Epithelial cell of proximal tubule (primary cell): Measurements from ENCODE around the gene PRMT1. TPM values are rescaled to one million over a fixed set of nuclear protein-coding genes. Genes with fewer than 3 reads are reported as not detected.

Source experiments
- DNase-seq: peaks from one replicate; pipeline ENCODE4 v3.0.0-alpha.2; 2011; ENCODE audit warnings: low read depth
- H3K4me3 ChIP-seq: 2 replicates; pipeline ENCODE4 v1.5.1; 2011; ENCODE audit warnings: low read depth, mild to moderate bottlenecking, low read length
- CTCF ChIP-seq: conservative IDR thresholded peaks from 2 replicates; pipeline ENCODE4 v1.5.1; 2012; ENCODE audit warnings: low read depth, mild to moderate bottlenecking, low read length
- total RNA-seq: library from RNA; depleted of rRNA; stranded (reverse); fragments of >200 nt; gene quantifications from 2 replicates; pipeline ENCODE4 v1.2.3, GENCODE V29; 2015

PRMT1 gene
- total RNA-seq, 1 donor from 2014 or later = 186 TPM

GRCh38 chr19:49642492-49643035 lies 34.5 kb upstream of the PRMT1 start:
- peak overlapping the region; percentile 100 for H3K4me3 ChIP-seq
- no peak for TF ChIP-seq CTCF
- no peak for DNase-seq

DNA sequence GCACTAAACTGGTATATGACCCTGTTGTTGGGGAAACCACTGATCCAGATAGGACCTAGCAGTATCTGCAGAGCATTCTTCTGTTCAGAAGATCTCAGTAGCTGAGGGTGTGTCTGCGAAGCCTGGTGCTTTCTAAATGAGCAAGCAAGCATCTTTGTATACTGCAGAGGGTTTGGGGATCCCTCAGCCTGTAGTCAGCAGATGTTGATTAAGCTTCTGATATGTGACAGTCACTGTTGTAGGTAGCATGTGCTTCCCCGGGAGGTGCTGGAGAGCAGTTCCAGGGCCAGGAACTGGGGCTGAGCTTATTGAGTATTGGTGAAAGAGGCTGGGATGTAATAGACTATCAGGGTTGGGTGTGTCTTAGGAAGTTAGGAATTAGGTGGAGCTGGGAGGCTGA lies 33.6 kb upstream of the PRMT1 start:
- TF ChIP-seq CTCF = no peak
- peak overlapping the region; percentile 100 for H3K4me3 ChIP-seq

DNA sequence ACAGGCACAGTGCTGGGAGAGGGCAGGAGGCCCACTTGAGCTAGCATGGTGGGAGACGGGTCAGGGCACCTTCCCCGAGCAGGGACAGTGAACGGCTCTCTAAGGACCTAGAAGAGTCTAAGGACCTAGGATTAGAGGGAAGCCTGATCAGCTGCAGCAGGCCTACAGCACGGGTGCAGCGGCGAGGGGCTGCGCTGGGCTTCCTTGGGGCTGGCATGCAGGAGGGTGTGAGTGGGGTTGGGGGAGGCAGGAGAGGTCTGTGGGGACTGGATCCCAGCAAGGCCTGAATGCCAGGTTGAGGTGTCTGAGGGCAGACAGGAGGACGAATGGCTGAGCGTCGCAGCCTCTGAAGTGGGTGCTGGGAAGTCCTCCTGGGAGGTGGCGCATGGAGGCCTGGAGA lies 31.5 kb upstream of the PRMT1 start:
- no peak for TF ChIP-seq CTCF
- no peak for DNase-seq

More for the DNA sequence above, 33.6 kb upstream of the PRMT1 start:
- DNase-seq = no peak

DNA sequence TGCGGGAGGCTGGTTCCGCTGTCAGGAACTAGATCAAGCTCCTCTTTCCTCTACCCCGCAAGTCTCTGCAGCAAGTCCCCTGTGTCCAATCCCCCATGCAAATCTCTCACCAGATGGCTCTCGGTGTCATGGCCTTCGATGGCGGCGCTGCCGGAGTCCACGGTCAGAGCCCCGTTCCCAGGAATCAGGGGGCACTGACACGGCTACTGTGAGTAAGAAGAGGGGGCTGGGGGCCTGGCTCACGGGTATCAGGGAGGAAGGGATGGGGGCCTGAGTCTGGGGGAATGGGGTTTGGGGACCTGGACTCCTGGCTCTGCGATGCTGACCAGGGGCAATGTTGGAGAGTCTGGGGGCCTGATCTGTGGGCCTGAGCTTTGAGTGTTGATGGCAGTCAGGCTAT lies 31.1 kb upstream of the PRMT1 start:
- H3K4me3 ChIP-seq = no peak overlapping the region
- no peak for TF ChIP-seq CTCF
- no peak for DNase-seq

More for the DNA sequence above, 31.5 kb upstream of the PRMT1 start:
- H3K4me3 ChIP-seq = no peak overlapping the region

GRCh38 chr19:49646586-49646985 lies 30.5 kb upstream of the PRMT1 start:
- no peak for TF ChIP-seq CTCF
- DNase-seq = no peak
- no peak overlapping the region for H3K4me3 ChIP-seq

DNA sequence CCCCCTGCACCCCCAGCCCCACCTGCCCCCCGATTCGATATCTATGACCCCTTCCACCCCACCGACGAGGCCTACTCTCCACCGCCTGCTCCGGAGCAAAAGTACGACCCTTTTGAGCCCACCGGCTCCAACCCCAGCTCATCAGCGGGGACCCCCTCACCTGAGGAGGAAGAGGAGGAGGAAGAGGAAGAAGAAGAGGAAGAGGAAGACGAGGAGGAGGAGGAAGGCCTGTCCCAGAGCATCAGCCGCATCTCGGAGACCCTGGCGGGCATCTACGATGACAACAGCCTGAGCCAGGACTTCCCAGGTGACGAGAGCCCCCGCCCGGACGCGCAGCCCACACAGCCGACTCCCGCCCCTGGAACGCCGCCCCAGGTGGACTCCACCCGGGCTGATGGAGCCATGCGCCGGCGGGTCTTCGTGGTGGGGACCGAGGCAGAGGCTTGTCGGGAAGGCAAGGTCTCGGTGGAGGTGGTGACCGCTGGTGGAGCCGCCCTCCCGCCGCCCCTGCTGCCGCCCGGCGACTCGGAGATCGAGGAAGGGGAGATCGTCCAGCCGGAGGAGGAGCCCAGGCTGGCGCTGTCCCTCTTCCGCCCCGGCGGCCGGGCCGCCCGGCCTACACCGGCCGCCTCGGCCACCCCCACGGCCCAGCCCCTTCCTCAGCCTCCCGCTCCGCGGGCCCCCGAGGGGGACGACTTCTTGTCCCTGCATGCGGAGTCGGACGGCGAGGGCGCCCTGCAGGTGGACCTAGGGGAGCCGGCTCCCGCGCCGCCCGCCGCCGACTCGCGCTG lies 25.8 kb upstream of the PRMT1 start:
- H3K4me3 ChIP-seq = no peak overlapping the region
- TF ChIP-seq CTCF = no peak
- DNase-seq = no peak
